Cardiac muscle cell (in vitro differentiated cells and primary cell): Measurements from ENCODE around the gene SUMO1. TPM values are rescaled to one million over a fixed set of nuclear protein-coding genes. Genes with fewer than 3 reads are reported as not detected.

Source experiments
- DNase-seq, 2 donors: peaks; one replicate each; pipeline versions ENCODE4 v3.0.0 to v3.0.0-alpha.2; 2010 to 2017; ENCODE audit warnings: low read depth in 1 of 2, low spot score in 1 of 2
- H3K27ac ChIP-seq: fragments of 200-600 bp; sonication (generic); 2 replicates; pipeline ENCODE4 v1.5.1; 2016
- H3K27me3 ChIP-seq: fragments of 200-600 bp; sonication (generic); 2 replicates; pipeline ENCODE4 v1.6.0; 2016; ENCODE audit warnings: control low read depth
- H3K36me3 ChIP-seq: fragments of 200-600 bp; sonication (generic); 2 replicates; pipeline ENCODE4 v1.5.1; 2016; ENCODE audit warnings: control low read depth
- H3K4me1 ChIP-seq: fragments of 200-600 bp; sonication (generic); 2 replicates; pipeline ENCODE4 v1.8.1; 2017; ENCODE audit warnings: low read depth, mild to moderate bottlenecking, mixed run types
- H3K4me3 ChIP-seq: fragments of 200-600 bp; sonication (generic); 2 replicates; pipeline ENCODE4 v1.5.1; 2016; ENCODE audit warnings: mild to moderate bottlenecking
- H3K9me3 ChIP-seq: fragments of 200-600 bp; sonication (generic); 2 replicates; pipeline ENCODE4 v1.5.1; 2017; ENCODE audit warnings: low read depth, mild to moderate bottlenecking, control low read depth
- polyA plus RNA-seq: library from polyadenylated mRNA; unstranded; fragments of >200 nt; fragmentation: Nextera tagmentation; extraction: Ambion mirVana; gene quantifications from 2 replicates; pipeline ENCODE4 v1.2.1, GENCODE V29; 2016
- total RNA-seq: library from RNA; depleted of rRNA; stranded (reverse); fragments of >200 nt; gene quantifications from 2 replicates; pipeline ENCODE4 v1.2.3, GENCODE V29; 2016
- TF ChIP-seq, protein P1 (sequence below): IDR thresholded peaks from 2 replicates; pipeline ENCODE4 v1.5.1; 2012; ENCODE audit warnings: low read depth, mild to moderate bottlenecking, low read length

Gene SUMO1
- total and polyA plus RNA-seq, 2 experiments from 2014 or later, result 80.9 to 217 TPM

DNA sequence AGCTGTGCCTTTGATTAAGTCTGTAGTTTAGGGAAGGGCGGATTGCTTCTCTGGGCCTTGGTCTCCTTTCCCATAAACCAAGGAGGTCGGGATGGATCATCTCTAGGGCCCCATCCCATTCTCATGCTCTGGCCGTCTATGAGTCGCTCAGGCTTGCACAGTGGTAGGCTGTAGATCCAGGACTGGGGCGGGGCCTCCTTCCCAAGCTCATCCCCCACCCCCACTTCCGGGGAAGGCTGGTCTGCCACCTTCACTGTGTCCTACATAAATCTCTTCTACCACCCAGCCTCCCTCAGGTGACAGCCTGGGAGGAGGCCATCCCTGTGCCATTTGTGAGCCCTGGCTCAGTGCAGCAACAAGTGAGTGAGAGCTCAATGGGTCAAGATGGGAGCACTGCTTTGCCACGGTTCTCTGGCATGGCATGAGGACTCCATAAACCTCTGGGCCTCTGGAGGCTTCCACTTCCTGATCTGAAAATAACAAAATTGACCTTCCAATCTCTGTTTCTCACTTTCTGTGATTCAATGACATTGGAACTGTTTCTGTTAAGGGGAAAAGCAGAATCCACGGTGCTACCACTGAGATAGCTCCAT, 68.5 kb downstream of the SUMO1 start:
- TF ChIP-seq, protein P1, sequence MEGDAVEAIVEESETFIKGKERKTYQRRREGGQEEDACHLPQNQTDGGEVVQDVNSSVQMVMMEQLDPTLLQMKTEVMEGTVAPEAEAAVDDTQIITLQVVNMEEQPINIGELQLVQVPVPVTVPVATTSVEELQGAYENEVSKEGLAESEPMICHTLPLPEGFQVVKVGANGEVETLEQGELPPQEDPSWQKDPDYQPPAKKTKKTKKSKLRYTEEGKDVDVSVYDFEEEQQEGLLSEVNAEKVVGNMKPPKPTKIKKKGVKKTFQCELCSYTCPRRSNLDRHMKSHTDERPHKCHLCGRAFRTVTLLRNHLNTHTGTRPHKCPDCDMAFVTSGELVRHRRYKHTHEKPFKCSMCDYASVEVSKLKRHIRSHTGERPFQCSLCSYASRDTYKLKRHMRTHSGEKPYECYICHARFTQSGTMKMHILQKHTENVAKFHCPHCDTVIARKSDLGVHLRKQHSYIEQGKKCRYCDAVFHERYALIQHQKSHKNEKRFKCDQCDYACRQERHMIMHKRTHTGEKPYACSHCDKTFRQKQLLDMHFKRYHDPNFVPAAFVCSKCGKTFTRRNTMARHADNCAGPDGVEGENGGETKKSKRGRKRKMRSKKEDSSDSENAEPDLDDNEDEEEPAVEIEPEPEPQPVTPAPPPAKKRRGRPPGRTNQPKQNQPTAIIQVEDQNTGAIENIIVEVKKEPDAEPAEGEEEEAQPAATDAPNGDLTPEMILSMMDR, result no peak
- DNase-seq, result no peak
- Histone ChIP-seq H3K27me3 (peaks cover 45% of the 10 kb centered on the region), H3K4me3 (no peak overlapping the region), H3K27ac (no peak overlapping the region), H3K36me3 (no peaks in the 10 kb centered on the region), H3K9me3 (no peaks in the 10 kb centered on the region), H3K4me1 (no peaks in the 10 kb centered on the region)

DNA sequence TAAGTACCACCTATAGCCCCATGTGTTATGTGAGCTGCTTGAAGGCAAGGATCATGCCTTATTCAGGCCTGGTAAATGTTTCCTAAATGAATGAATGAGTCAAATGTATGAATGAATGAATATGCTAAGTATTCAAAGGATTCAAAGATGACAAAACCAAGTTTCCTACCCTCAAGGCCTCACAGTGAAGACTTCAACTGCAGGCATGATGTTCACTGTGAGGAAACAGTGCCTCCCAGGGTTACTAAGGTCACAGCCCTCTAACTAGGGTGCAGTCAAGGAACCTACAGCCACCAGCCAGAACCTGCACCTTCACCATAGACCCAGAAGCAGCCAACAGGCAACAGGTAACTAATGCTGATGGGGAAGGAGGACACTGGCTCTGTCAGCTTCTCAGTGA, 69.3 kb downstream of the SUMO1 start:
- H3K4me3 ChIP-seq, result no peak overlapping the region
- H3K27ac ChIP-seq, result no peak overlapping the region
- H3K9me3 ChIP-seq, result no peaks in the 10 kb centered on the region
- H3K4me1 ChIP-seq, result no peaks in the 10 kb centered on the region
- H3K36me3 ChIP-seq, result no peaks in the 10 kb centered on the region
- TF ChIP-seq, protein P1, result no peak
- no peak for DNase-seq
- H3K27me3 ChIP-seq, result peaks cover 45% of the 10 kb centered on the region

DNA sequence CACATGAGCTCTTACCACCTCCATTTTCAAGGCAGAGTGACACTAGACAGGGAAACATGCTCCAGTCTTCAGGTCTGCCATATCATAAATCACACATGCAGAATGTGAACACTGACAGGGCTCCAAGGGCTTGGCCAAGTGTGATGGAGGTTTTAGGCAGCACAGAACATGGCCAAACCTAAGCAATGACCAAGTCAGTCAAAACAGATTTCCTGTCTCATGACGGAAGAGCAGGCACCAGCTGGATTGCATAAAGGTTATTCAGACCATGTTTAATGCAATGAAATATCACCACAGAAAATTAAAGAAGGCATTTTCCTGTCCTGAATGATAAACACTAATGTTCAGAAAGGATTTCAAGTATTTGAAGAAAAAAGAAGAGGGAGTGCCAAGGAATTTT, 72.5 kb downstream of the SUMO1 start:
- no peaks in the 10 kb centered on the region for H3K9me3 ChIP-seq

DNA sequence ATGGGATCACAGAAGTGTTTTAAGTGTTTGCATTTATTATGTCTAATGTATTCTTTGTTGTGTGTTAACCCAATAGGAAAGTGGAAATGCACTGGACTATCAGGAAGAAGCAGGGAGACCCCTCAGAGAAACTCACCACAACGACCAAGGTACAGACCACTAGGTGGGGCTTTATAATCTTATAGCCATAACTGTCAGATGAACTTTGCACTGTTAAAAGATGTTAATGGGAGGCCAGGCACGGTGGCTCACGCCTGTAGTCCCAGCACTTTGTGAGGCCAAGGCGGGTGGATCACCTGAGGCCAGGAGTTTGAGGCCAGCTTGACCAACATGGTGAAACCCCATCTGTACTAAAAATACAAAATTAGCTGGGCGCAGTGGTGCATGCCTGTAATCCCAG, 73.2 kb downstream of the SUMO1 start:
- Histone ChIP-seq H3K27me3 (peaks cover 19% of the 10 kb centered on the region), H3K27ac (no peak overlapping the region), H3K9me3 (no peaks in the 10 kb centered on the region), H3K4me3 (no peak overlapping the region), H3K4me1 (peaks cover 8% of the 10 kb centered on the region), H3K36me3 (no peaks in the 10 kb centered on the region)
- TF ChIP-seq, protein P1, result no peak
- DNase-seq, result no peak

More for the DNA sequence above, 72.5 kb downstream of the SUMO1 start:
- H3K36me3 ChIP-seq, result no peaks in the 10 kb centered on the region
- no peak overlapping the region for H3K27ac ChIP-seq
- no peak overlapping the region for H3K4me3 ChIP-seq
- TF ChIP-seq, protein P1, result no peak
- H3K4me1 ChIP-seq, result peaks cover 6% of the 10 kb centered on the region
- peak in 1 of 2 donors; percentile 32 for DNase-seq
- H3K27me3 ChIP-seq, result peaks cover 26% of the 10 kb centered on the region

DNA sequence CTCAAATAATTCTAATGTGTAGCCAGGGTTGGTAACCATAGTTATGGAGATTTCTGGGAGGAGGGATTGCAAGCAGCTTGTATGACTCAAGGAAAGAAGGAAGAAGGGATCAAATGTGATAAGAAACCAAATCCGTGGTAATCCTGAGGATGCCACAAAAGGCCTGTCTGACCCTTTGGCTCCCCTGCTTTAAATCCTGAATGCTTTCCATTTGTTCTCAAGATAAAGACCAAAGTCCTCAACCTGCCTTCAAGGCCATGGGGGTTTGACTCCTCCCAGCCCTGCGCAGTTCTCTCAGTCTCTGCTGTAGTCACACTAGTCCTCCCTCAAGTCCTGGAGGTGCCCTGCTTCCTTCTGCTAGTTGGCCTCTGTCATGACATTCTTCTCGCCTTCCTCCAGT, 74.0 kb downstream of the SUMO1 start:
- no peaks in the 10 kb centered on the region for H3K9me3 ChIP-seq
- DNase-seq, result peak in 1 of 2 donors; percentile 24
- no peak overlapping the region for H3K4me3 ChIP-seq
- H3K27ac ChIP-seq, result no peak overlapping the region
- H3K4me1 ChIP-seq, result peaks cover 8% of the 10 kb centered on the region
- TF ChIP-seq, protein P1, result no peak
- no peaks in the 10 kb centered on the region for H3K36me3 ChIP-seq
- peaks cover 11% of the 10 kb centered on the region for H3K27me3 ChIP-seq
